H9 (cell line): ENCODE measurements around the gene NCKAP5. TPM values are rescaled to one million over a fixed set of nuclear protein-coding genes. Genes with fewer than 3 reads are reported as not detected.

ENCODE experiments used
- DNase-seq: peaks from one replicate; pipeline ENCODE4 v3.0.0-alpha.2; 2017
- H2AFZ ChIP-seq: one replicate; pipeline ENCODE4 v1.6.1; 2013; ENCODE audit warnings: mild to moderate bottlenecking, low read length, control low read depth, moderate library complexity
- H2AK5ac ChIP-seq: 2 replicates; pipeline ENCODE4 v1.6.1; 2013; ENCODE audit warnings: low read length, control low read depth, mixed read lengths; ENCODE audit not compliant: insufficient read length
- H2BK120ac ChIP-seq: one replicate; pipeline ENCODE4 v1.6.1; 2013; ENCODE audit warnings: low read depth, mild to moderate bottlenecking, low read length, control low read depth, inconsistent platforms; ENCODE audit not compliant: poor library complexity, severe bottlenecking
- H2BK12ac ChIP-seq: 2 replicates; pipeline ENCODE4 v1.6.1; 2013; ENCODE audit warnings: low read length, control low read depth, mixed read lengths, low read depth; ENCODE audit not compliant: insufficient read length
- H2BK15ac ChIP-seq: 2 replicates; pipeline ENCODE4 v1.6.1; 2013; ENCODE audit warnings: low read depth, low read length, control low read depth
- H2BK20ac ChIP-seq: one replicate; pipeline ENCODE4 v1.6.1; 2013; ENCODE audit warnings: low read depth, mild to moderate bottlenecking, low read length, control low read depth, inconsistent platforms; ENCODE audit not compliant: poor library complexity, severe bottlenecking
- H2BK5ac ChIP-seq: 2 replicates; pipeline ENCODE4 v1.6.1; 2013; ENCODE audit warnings: low read length, control low read depth, mixed read lengths; ENCODE audit not compliant: insufficient read length
- H3K14ac ChIP-seq: 2 replicates; pipeline ENCODE4 v1.6.1; 2013; ENCODE audit warnings: low read length, control low read depth; ENCODE audit not compliant: insufficient read depth
- H3K18ac ChIP-seq: 2 replicates; pipeline ENCODE4 v1.6.1; 2013; ENCODE audit warnings: low read depth, mild to moderate bottlenecking, mixed read lengths, low read length, control low read depth; ENCODE audit not compliant: insufficient read length
- H3K23ac ChIP-seq: 2 replicates; pipeline ENCODE4 v1.6.1; 2013; ENCODE audit warnings: low read length, control low read depth, mixed read lengths, low read depth; ENCODE audit not compliant: insufficient read length
- H3K23me2 ChIP-seq: 2 replicates; pipeline ENCODE4 v1.6.1; 2013; ENCODE audit warnings: low read depth, mild to moderate bottlenecking, mixed read lengths, low read length, control low read depth; ENCODE audit not compliant: insufficient read length, poor library complexity, severe bottlenecking
- H3K27ac ChIP-seq: 2 replicates; pipeline ENCODE4 v1.5.1; 2013; ENCODE audit warnings: low read length, control low read depth, mixed read lengths, low read depth; ENCODE audit not compliant: insufficient read length
- H3K27me3 ChIP-seq: 2 replicates; pipeline ENCODE4 v1.6.1; 2013; ENCODE audit warnings: low read length, control low read depth, inconsistent platforms; ENCODE audit not compliant: insufficient read depth
- H3K4ac ChIP-seq: 2 replicates; pipeline ENCODE4 v1.6.1; 2013; ENCODE audit warnings: low read depth, mild to moderate bottlenecking, control low read depth, inconsistent platforms, low read length, moderate library complexity
- H3K4me1 ChIP-seq: 2 replicates; pipeline ENCODE4 v1.6.1; 2013; ENCODE audit warnings: low read length, control low read depth, inconsistent platforms; ENCODE audit not compliant: insufficient read depth
- H3K4me2 ChIP-seq: 2 replicates; pipeline ENCODE4 v1.6.1; 2013; ENCODE audit warnings: low read length, control low read depth, mixed read lengths; ENCODE audit not compliant: insufficient read length, insufficient read depth
- H3K56ac ChIP-seq: 2 replicates; pipeline ENCODE4 v1.6.1; 2013; ENCODE audit warnings: low read depth, mild to moderate bottlenecking, mixed read lengths, low read length, control low read depth; ENCODE audit not compliant: insufficient read length
- H3K79me1 ChIP-seq: 2 replicates; pipeline ENCODE4 v1.6.1; 2013; ENCODE audit warnings: low read depth, mild to moderate bottlenecking, moderate library complexity, low read length, control low read depth, inconsistent platforms; ENCODE audit not compliant: insufficient read depth, poor library complexity, severe bottlenecking
- H3K79me2 ChIP-seq: 2 replicates; pipeline ENCODE4 v1.6.1; 2013; ENCODE audit warnings: low read length, control low read depth, inconsistent platforms; ENCODE audit not compliant: insufficient read depth
- H3K9ac ChIP-seq: 2 replicates; pipeline ENCODE4 v1.6.1; 2013; ENCODE audit warnings: low read length, control low read depth, mixed read lengths; ENCODE audit not compliant: insufficient read length; ENCODE audit errors: extremely low read depth
- H3K9me3 ChIP-seq: one replicate; pipeline ENCODE4 v1.6.1; 2013; ENCODE audit warnings: low read depth, low read length, inconsistent platforms; ENCODE audit not compliant: control insufficient read depth
- H3T11ph ChIP-seq: one replicate; pipeline ENCODE4 v1.6.1; 2013; ENCODE audit warnings: mild to moderate bottlenecking, low read length, control low read depth, inconsistent platforms
- H4K20me1 ChIP-seq: one replicate; pipeline ENCODE4 v1.6.1; 2013; ENCODE audit not compliant: control insufficient read depth, insufficient read length, insufficient read depth
- H4K5ac ChIP-seq: 2 replicates; pipeline ENCODE4 v1.6.1; 2013; ENCODE audit warnings: low read depth, mild to moderate bottlenecking, mixed read lengths, low read length, control low read depth; ENCODE audit not compliant: insufficient read length
- H4K8ac ChIP-seq: replicated peaks from 2 replicates; pipeline ENCODE4 v1.6.1; 2013; ENCODE audit warnings: low read length, control low read depth, mixed read lengths, low read depth; ENCODE audit not compliant: insufficient read length
- H4K91ac ChIP-seq: 2 replicates; pipeline ENCODE4 v1.6.1; 2013; ENCODE audit warnings: low read depth, mild to moderate bottlenecking, moderate library complexity, mixed read lengths, low read length, control low read depth; ENCODE audit not compliant: insufficient read length
- H3K27ac Mint-ChIP-seq, 3 experiments: 2 replicates in 2 of 3; 3 replicates in 1 of 3; pipeline ENCODE4 v1.8.0; 2020 to 2021; ENCODE audit warnings: mixed read lengths in 3 of 3, mild to moderate bottlenecking in 1 of 3, moderate library complexity in 1 of 3
- H3K27me3 Mint-ChIP-seq: 2 replicates; pipeline ENCODE4 v1.8.0; 2021; ENCODE audit warnings: low read depth, mild to moderate bottlenecking, moderate library complexity, mixed read lengths
- H3K36me3 Mint-ChIP-seq, 3 experiments: 2 replicates in 2 of 3; 3 replicates in 1 of 3; pipeline ENCODE4 v1.8.0; 2020 to 2021; ENCODE audit warnings: low read depth in 3 of 3, mixed read lengths in 3 of 3; ENCODE audit not compliant: insufficient read depth in 1 of 3
- H3K4me1 Mint-ChIP-seq, 2 experiments: 2 replicates each; pipeline ENCODE4 v1.8.0; 2020; ENCODE audit warnings: mixed read lengths in 2 of 2
- H3K4me3 Mint-ChIP-seq, 2 experiments: 2 replicates in 1 of 2; 3 replicates in 1 of 2; pipeline ENCODE4 v1.8.0; 2020 to 2021; ENCODE audit warnings: mild to moderate bottlenecking in 2 of 2, mixed read lengths in 2 of 2, moderate library complexity in 1 of 2
- H3K9me3 Mint-ChIP-seq, 2 experiments: 2 replicates in 1 of 2; 3 replicates in 1 of 2; pipeline ENCODE4 v1.8.0; 2020; ENCODE audit warnings: mild to moderate bottlenecking in 2 of 2, mixed read lengths in 2 of 2, moderate library complexity in 1 of 2
- CTCF ChIP-seq: fragments of 200-600 bp; sonication (generic); conservative IDR thresholded peaks from 3 replicates; pipeline ENCODE4 v1.8.0; 2021; ENCODE audit warnings: antibody characterized with exemption, mild to moderate bottlenecking
- total RNA-seq: library from RNA; stranded (reverse); gene quantifications from 2 replicates; pipeline ENCODE4 v1.2.1, GENCODE V29; 2021

Gene NCKAP5
- total RNA-seq, 1 experiment from 2014 or later, result 0.26 TPM

- no peak overlapping the region for H3K18ac ChIP-seq
- no peaks in the 10 kb centered on the region for H3K9me3 ChIP-seq
- H2BK20ac ChIP-seq, result no peak overlapping the region
- H3K56ac ChIP-seq, result no peak overlapping the region
- no peak overlapping the region for H4K5ac ChIP-seq
- no peak overlapping the region for H3K23ac ChIP-seq
- no peak overlapping the region for H3K4ac ChIP-seq
- Mint-ChIP-seq H3K27me3 (no peaks in the 10 kb centered on the region), H3K27ac (no peak overlapping the region), H3K4me1 (peaks cover 0 to 5% of the 10 kb centered on the region in 2 experiments; a peak in 3 of 4 replicates), H3K4me3 (no peak overlapping the region), H3K9me3 (no peaks in the 10 kb centered on the region; a peak in 1 of 5 replicates), H3K36me3 (no peaks in the 10 kb centered on the region)
- no peaks in the 10 kb centered on the region for H3K79me2 ChIP-seq
- no peak for TF ChIP-seq CTCF
- H2AK5ac ChIP-seq, result no peak overlapping the region
- H3K9ac ChIP-seq, result no peak overlapping the region
- no peaks in the 10 kb centered on the region for H4K20me1 ChIP-seq
- H3K4me1 ChIP-seq, result no peaks in the 10 kb centered on the region
- no peak for DNase-seq
- H3K23me2 ChIP-seq, result no peaks in the 10 kb centered on the region
- no peak overlapping the region for H4K91ac ChIP-seq
- H2BK120ac ChIP-seq, result no peak overlapping the region
- no peak overlapping the region for H3K27ac ChIP-seq
- no peak overlapping the region for H2BK12ac ChIP-seq
- H3T11ph ChIP-seq, result no peak overlapping the region
- H2BK15ac ChIP-seq, result no peak overlapping the region
- no peaks in the 10 kb centered on the region; the same call in 1 of the 2 replicates for H3K27me3 ChIP-seq
- no peak overlapping the region for H3K4me2 ChIP-seq
- H2BK5ac ChIP-seq, result no peak overlapping the region
- H2AFZ ChIP-seq, result no peak overlapping the region
- H4K8ac ChIP-seq, result no peak overlapping the region
- no peak overlapping the region for H3K14ac ChIP-seq
- no peaks in the 10 kb centered on the region for H3K79me1 ChIP-seq
Observed at GRCh38 chr2:133173224-133173623, 395.0 kb downstream of the NCKAP5 start.
